ENCODE results near the gene ARHGAP42.

Gene ARHGAP42

GRCh38 chr11:100882957-100883356, 195.9 kb downstream of the ARHGAP42 start:
- no peak for ATAC-seq
- TF ChIP-seq OSR1 (CRISPR knock-in tag; IDR thresholded peaks at IDR 0.05): no peak
- TF ChIP-seq BACH2 (CRISPR knock-in tag; IDR thresholded peaks at IDR 0.05; ENCODE audit: borderline replicate concordance): no peak
- TF ChIP-seq ZNF70 (CRISPR knock-in tag; IDR thresholded peaks at IDR 0.05): no peak
- TF ChIP-seq ZNF565 (CRISPR knock-in tag; conservative IDR thresholded peaks at IDR 0.05; ENCODE audit: low read depth): no peak
- TF ChIP-seq POU6F1 (CRISPR knock-in tag; IDR thresholded peaks at IDR 0.05; ENCODE audit: borderline replicate concordance, low read depth): no peak
- no peak for TF ChIP-seq ZFP30 (CRISPR knock-in tag; IDR thresholded peaks at IDR 0.05)
- no peak for TF ChIP-seq TCF4 (CRISPR knock-in tag; IDR thresholded peaks at IDR 0.05; ENCODE audit: borderline replicate concordance)
- no peak for TF ChIP-seq CREB5 (CRISPR knock-in tag; IDR thresholded peaks at IDR 0.05; ENCODE audit: low read depth)
- TF ChIP-seq SNAI2 (CRISPR knock-in tag; IDR thresholded peaks at IDR 0.05): no peak
- TF ChIP-seq TOX (CRISPR knock-in tag; IDR thresholded peaks at IDR 0.05; ENCODE audit: borderline replicate concordance): no peak
- TF ChIP-seq CSDC2 (CRISPR knock-in tag; IDR thresholded peaks at IDR 0.05): no peak
- TF ChIP-seq ESRRG (CRISPR knock-in tag; IDR thresholded peaks at IDR 0.05): no peak
- no peak for TF ChIP-seq ZC3H10 (CRISPR knock-in tag; IDR thresholded peaks at IDR 0.05)

- TF ChIP-seq TSHZ2 (CRISPR knock-in tag; IDR thresholded peaks at IDR 0.05): no peak
- no peak for TF ChIP-seq ZNF70 (CRISPR knock-in tag; IDR thresholded peaks at IDR 0.05)
- no peak for TF ChIP-seq PATZ1 (CRISPR knock-in tag; IDR thresholded peaks at IDR 0.05; ENCODE audit: borderline replicate concordance)
- TF ChIP-seq ZFP30 (CRISPR knock-in tag; IDR thresholded peaks at IDR 0.05): no peak
- no peak for TF ChIP-seq SNAI2 (CRISPR knock-in tag; IDR thresholded peaks at IDR 0.05)
- no peak for TF ChIP-seq CSDC2 (CRISPR knock-in tag; IDR thresholded peaks at IDR 0.05)
- no peak for TF ChIP-seq ZNF8 (CRISPR knock-in tag; IDR thresholded peaks at IDR 0.05)
- no peak for TF ChIP-seq ARNTL (CRISPR knock-in tag; IDR thresholded peaks at IDR 0.05; ENCODE audit: borderline replicate concordance, low read depth)
- no peak for TF ChIP-seq TCF4 (CRISPR knock-in tag; IDR thresholded peaks at IDR 0.05; ENCODE audit: borderline replicate concordance)
- no peak for TF ChIP-seq ZFP3 (CRISPR knock-in tag; IDR thresholded peaks at IDR 0.05)
- no peak for TF ChIP-seq ISL1 (CRISPR knock-in tag; IDR thresholded peaks at IDR 0.05)
- TF ChIP-seq ESRRG (CRISPR knock-in tag; IDR thresholded peaks at IDR 0.05): no peak
- TF ChIP-seq POU6F1 (CRISPR knock-in tag; IDR thresholded peaks at IDR 0.05; ENCODE audit: borderline replicate concordance, low read depth): no peak
- TF ChIP-seq PPARA (CRISPR knock-in tag; IDR thresholded peaks at IDR 0.05; ENCODE audit: borderline replicate concordance): no peak
- ATAC-seq: no peak
Observed at GRCh38 chr11:100883830-100884229, 196.7 kb downstream of the ARHGAP42 start.

GRCh38 chr11:100887659-100888058, 200.6 kb downstream of the ARHGAP42 start:
- ATAC-seq: no peak
- TF ChIP-seq TCF4 (CRISPR knock-in tag; IDR thresholded peaks at IDR 0.05; ENCODE audit: borderline replicate concordance): no peak
- no peak for TF ChIP-seq CSDC2 (CRISPR knock-in tag; IDR thresholded peaks at IDR 0.05)
- no peak for TF ChIP-seq TOX (CRISPR knock-in tag; IDR thresholded peaks at IDR 0.05; ENCODE audit: borderline replicate concordance)
- no peak for TF ChIP-seq PPARA (CRISPR knock-in tag; IDR thresholded peaks at IDR 0.05; ENCODE audit: borderline replicate concordance)
- TF ChIP-seq TSHZ2 (CRISPR knock-in tag; IDR thresholded peaks at IDR 0.05): no peak
- TF ChIP-seq ZFP3 (CRISPR knock-in tag; IDR thresholded peaks at IDR 0.05): no peak
- TF ChIP-seq RARB (CRISPR knock-in tag; IDR thresholded peaks at IDR 0.05): no peak
- no peak for TF ChIP-seq BACH2 (CRISPR knock-in tag; IDR thresholded peaks at IDR 0.05; ENCODE audit: borderline replicate concordance)
- no peak for TF ChIP-seq CREB5 (CRISPR knock-in tag; IDR thresholded peaks at IDR 0.05; ENCODE audit: low read depth)
- no peak for TF ChIP-seq POU6F1 (CRISPR knock-in tag; IDR thresholded peaks at IDR 0.05; ENCODE audit: borderline replicate concordance, low read depth)
